Activated CD8-positive, alpha-beta memory T cell treated with anti-CD3 and anti-CD28 coated beads for 1 hour (primary cell): ENCODE data around the gene SGCD.

Experiments
- DNase-seq, 2 donors: peaks; one replicate each; pipeline ENCODE4 v3.0.0-alpha.2; 2020; ENCODE audit warnings: low read depth in 1 of 2; ENCODE audit errors: extremely low read depth in 1 of 2

Gene SGCD

DNA sequence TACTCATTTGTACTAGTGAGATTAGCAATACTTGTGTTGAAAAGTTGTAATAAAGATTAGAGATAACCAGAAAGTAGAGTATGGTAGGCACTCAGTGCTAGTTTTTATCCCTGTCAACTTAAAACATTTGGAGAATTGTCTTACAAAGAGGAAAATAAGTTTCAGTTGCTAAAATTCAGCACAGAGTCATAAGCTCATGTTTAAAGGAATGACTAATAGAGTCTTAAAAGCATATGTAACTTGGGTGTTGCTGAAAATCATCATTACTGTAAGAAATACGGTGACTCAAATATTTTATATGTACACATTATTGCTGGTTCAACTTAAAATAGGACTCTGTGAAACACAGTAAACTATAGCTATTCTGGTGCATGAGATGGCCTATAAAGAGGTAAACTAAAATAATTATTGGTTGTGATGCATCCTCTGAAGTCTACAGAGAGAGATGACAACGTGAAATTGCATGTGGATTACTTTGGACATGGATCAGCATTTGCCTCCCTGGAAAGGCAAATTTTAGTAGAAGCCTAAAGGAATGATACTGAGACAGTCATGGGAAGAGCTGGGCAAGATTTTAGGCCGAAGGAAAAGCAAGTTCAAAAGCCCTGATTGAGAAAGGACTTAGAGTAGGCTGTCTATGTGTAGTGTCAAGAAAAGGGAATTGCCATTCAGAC, 34.6 kb downstream of the SGCD start:
- DNase-seq, result no peak

DNA sequence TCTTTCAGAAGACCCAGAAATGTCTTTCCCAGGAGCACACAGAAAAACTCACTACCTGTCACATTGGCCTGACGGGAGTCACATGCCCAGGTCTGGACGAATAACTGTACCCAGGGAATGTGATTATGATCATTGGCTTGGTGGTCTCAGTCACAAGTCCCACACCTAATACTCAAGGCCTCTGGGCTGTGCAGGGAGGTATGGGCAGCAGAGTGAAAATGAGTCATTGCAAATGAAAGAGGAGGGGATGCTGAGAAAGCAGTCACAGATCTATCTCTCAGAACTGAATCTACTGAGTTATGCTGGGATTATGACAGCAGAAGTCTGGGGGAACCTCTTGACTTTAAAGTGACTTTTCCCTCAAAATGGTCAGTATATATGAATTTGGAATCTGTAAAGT, 36.9 kb downstream of the SGCD start:
- no peak for DNase-seq

DNA sequence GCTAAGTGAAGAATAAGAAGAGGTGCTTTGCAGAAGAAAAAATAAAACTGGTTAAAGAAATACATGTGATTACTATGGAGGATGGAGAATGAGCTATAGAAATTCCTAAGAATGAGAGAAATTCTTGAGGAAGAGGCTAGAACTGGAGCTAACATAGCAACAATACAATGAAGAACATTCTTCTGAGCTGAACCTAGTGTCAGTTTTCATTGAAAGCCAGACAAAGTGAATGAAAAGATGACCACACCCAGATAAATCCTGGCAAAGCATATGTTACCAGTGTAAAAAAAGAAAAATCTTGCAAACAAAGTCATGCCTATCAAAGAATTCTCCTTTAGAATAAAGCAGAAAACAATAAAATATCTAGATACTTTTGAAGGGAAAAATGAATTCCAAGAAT, 39.6 kb downstream of the SGCD start:
- no peak for DNase-seq

DNA sequence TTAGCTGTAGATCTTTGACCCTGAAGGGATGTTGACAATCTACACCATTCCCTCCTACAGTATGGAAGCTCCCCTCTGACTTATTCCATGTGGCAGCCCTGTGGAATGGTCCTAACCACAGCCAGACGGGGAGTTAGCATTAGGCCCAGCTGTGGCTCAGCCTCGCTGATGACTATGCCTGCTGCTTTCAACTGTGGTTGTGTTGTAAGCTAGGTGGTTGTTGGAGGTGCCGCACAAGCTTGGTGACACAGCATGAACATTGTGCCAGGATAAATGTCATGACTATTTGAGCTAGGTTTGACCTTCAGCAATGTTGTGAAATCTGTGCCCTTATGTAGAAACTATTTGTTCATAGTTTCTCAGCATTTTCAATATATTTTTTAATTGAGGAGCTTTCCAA, 40.6 kb downstream of the SGCD start:
- no peak for DNase-seq

DNA sequence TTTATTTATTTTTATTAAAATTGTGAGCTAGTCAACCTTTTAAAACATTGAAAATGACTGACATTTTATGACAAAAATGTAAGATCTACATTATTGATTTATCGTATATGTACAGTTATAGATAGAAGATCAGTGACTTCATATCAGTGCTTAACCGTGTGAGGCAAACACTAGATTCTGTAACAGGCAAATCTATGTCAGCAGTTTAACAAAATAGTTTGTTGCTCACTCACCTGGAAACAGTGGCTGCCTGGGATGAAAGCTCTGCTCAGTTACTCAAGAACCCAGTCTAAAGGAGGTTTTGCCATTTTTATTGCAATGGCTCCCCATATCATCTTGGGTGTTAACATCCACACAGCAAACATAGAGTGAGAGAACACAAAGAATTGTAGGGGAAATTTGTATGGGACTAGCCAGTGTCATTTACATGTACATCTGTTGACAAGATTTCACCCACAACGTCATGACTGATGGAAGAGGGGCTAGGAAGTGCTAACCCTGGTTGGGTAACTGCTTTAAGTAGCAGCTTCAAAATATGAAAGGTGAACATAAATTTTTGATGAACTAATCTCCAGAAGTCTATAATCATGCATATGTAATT, 49.0 kb downstream of the SGCD start:
- no peak for DNase-seq

DNA sequence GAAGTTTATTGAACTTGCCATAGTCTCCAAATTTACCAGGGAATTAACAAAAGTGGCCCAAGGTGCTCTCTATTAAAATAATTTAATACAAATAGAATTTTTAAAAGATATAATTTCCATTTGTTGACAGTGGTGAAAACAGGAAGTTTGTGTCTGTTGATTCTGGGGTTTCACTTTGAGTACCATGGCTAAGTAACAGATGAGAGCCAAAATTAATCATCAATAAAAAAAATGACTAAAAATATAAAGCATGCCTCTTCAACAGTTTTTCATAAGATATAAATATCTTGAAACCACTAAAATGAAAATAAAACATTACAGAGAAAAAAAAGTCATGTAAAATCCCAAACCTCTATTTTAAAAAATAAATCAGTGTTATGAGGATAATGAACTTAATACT, 49.8 kb downstream of the SGCD start:
- no peak for DNase-seq

DNA sequence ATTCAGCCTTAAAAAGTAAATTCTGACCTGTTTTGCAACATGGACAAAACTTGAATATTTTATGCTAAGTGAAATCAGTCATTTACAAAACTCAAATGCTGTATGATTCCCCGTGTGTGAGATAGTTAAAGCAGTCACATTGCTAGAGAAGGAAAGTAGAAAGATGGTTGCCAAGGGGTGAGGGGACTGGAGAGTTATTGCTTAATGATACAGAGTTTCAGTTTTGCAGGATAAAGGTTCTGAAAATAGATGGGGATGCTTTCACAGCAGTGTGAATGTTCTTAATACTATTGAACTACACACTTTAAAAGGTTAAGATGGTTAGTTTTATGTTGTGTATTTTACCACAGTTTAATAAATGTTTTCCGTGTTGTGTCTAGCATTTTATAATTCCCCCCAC, 51.2 kb downstream of the SGCD start:
- DNase-seq, result no peak

DNA sequence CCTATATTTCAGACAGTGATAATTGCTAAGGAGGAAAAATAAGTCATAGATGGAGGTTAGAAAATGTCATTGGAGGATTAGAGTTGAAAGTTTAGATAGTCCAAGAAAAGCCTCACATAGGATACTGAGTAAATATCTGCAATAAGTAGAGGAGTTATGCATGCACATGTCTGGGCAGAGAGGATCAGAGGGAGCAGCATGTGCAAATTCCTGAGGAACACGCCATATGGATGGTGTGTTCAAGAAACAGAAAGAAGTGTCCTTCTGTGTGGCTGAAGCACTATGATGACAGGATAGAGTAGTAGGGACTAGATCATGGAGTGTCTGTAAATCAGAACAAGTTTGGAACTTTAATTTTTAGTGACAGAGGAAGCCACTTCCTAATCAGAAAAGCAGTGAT, 52.2 kb downstream of the SGCD start:
- DNase-seq, result no peak

DNA sequence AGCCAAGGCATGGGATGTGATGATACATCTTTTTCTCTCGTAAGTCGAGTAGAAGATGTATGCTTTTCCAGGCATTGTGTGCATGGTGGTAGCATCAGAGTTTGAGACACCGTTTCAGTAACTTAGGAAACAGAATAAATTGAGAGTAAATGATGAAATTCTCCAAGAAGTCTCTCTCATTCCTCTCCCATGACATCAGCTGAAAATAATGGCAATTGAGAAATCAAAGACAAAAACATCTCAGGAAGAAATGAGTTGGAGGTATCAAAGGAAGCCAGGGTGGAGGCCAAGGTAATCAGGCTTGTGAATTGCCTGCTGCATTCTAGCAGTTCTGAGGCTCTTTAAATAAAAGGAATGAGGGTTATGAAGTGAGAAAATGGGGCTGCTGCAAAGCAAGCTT, 53.9 kb downstream of the SGCD start:
- no peak for DNase-seq

DNA sequence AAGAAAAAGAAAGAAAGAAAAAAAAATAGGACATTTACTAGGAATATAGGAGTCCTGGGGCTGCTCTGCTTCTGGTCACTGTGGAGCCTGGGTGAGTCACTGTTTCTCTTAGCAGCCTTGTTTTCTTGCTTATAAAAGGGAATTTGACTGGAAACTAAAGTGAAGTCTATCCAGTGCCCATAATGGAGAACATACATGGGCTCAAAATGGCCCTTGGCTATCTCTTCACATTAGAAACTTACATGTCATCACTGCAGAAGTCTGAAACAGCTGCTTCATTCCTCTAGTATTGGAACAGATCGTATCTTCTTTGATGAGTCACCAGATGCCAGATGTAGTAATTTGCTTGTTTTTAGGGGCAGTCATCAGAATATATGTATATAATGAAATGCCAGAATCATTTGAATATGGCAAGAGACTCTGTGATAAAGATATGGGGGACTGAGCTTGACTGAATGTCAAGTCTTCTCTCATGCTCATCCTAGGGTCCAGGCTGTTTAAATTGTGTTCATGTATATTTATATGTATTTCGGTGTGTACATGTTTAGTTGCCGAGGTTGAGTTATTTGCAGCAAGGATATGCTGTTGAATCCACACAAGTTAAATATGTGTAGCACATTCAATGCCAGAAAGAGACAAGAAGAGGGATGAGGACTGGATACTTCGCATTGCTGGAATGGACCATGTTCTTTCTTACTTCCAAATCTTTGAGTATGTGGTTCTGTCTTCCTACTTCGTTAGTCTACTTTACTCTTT, 56.7 kb downstream of the SGCD start:
- no peak for DNase-seq

DNA sequence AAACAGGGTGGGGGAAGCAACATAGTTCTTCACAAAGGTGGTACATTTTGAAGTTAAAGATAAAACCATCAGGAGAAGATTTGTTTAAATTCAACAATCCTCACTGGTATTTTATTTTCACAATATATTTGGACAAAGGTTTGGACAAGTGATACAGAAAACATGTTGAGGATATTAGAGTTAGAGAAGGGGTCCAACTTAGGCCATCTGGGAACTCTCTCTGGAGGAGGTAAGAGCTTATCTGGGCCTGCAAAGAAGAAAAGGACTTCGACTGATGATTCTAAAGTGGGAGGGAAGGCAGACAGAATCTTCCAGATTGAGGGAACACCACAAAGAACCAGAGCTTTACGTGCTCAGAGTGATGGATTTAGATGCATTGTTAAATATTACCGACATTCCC, 58.5 kb downstream of the SGCD start:
- DNase-seq, result no peak

DNA sequence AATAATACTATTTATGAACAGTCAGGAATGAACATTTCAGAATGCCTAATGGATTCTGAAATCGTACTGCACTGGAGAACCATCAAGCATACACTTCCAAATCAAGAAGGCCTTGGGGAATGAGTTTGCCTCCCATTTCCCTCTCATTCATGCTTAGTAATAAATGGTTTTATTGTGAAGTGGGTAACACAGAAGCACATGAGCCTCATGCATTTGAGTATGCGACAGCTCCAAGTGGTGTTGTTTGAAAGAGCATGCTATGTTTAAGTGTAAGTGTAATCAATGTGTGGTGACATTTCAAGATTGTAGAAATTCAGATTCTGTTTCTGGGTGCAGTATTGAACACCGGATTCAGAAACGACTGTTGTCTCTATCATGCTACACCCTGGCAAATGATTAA, 60.0 kb downstream of the SGCD start:
- DNase-seq, result no peak

DNA sequence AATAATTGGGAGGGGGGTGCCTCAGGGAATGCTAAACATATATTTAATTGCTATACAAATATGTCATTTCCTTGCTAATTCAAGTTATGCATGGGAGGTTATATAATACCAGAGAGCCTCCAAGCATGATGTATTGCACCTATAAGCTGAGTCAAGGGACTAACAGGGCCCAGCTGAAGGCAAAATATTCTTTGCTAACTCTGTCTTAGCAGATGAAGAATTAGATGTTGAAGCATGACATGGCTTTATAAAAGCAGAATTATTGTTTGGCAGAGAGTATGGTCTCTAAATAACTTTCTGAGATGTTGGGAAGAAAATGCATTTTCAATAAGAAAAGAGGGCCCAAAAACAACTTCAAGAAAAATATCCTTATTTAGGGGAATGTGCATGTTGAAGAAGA, 60.4 kb downstream of the SGCD start:
- DNase-seq, result no peak

DNA sequence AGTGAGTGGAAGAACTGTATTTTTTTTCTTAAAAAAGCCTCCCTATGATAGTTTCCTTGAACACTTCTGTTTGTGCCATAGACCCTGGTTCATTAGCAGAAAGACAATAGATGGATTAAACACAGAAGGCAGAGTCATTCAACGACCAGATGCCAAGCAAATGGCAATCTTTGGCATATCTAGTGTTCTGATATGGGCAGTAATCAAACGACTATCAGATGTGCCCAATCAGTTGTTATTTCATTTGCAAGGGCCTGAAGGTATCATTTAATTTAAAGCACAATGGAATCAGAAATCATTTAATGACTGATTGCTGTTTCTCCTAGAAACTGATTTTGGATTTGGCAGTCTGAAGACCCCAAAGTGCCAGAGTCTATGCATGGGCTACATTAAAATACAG, 61.3 kb downstream of the SGCD start:
- DNase-seq, result no peak

DNA sequence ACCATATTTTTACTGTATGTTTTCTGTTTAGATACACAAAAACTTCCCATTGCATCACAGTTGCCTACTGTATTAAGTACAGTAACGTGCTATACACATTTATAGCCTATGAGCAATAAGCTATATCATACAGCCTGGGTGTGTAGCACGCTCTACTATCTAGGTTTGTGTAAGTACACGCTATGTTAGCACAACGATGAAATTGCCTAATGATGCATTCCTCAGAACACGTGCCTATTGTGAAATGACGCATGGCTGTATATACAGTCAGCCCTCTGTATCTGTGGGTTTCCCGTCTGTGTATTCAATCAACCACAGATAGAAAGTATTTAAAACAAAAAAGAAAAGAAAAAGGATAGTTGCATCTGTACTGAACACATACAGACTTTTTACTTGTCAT, 64.2 kb downstream of the SGCD start:
- no peak for DNase-seq

DNA sequence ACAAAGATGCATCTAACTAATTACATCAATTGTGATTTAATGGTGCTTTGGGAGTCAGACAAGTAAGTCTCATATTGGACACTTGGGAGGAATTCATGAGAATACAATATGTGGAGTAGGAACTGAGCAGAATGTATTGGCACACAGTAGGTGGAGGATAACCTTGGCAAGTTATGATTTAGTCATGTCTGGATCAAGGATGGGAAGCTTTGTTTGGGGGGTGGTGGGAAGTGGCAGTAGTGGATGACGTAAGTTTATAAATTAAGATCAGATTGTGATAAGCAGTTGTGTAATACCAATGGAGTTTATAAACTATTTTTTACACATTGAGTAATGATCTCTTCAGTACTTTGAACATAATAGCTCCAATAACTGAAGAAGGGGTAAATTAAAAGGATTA, 67.0 kb downstream of the SGCD start:
- DNase-seq, result no peak

DNA sequence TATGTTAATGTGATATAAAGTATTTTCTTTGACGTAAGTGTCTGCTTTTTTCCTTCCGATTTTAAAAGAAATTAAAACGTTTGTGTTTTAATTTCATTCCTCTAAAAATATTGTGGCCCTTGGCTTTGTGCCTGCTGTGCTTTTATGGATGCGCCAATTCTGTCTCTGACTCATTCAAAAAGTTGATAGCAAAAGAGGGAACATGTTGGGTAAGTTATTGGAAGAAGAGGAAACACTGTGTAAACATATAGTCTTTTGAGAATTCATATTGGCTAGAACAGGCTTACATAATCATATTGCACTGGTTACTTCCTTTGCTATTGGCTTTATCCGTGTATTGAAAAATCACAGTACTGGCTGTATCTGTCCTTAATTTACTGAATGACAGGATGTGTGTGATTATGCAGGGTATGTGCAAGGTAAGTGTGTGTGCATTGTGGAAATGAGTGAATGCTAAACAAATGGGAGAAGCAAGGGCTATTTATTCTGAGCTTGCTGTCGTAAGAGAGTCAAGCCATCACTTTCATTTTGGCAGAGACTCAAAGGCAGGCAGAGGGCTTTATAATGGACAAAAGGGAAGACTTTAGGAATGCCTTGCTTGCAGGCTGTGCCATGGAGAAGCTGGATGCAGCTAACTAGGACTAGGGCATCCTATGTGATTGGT, 67.8 kb downstream of the SGCD start:
- no peak for DNase-seq

DNA sequence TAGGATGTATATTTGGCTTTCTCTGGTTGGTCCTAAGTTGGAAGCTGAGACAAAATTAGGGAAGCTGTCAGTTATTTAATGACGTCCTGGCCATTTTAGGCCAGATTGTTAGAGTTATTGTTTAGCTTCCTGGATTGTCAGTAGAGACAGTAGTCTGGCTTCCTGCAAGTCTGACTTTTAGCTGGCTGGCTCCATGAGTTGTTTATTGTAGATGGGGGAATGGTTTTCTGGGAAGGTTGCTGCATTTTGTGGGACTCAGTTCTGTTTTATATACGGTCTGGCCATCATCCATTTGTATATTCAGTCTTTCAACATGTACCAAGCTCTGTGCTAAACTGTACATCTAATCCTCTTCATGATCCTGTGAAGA, 68.3 kb downstream of the SGCD start:
- DNase-seq, result no peak

DNA sequence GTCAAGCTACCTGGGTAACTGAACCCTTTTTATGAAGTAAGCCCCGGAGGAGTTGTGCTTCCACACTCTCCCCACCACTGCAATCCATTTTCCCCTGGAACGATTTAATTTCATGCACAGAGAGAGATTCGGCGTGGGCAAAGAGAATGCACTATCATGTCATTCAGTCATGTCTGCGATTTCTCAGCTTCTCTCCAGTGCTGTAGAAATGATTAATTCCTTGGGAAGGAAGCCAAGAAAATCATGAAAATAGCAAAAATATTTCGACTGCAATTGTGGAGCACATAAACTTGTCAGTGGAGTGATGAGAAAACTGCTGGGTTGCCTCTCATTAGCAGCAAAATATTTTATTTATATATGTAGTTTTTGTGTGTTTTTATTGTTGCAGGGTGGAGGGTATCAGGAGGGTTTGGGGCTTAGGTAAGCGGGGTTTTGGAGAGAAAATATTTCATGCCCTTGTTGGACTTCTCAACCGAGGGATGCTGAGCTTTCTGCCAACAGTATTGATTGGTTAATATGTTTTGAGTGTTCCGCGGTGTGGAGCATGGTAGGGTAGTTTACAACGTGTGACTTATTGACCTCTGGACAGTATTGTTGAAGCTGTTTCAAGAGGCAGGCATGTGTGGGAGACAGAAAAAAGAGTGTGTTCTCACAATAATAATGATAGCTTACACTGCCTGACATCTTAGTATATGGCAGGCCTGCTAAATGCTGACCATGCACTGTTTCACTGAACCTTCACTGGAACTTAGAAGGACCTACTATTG, 69.3 kb downstream of the SGCD start:
- DNase-seq, result no peak

DNA sequence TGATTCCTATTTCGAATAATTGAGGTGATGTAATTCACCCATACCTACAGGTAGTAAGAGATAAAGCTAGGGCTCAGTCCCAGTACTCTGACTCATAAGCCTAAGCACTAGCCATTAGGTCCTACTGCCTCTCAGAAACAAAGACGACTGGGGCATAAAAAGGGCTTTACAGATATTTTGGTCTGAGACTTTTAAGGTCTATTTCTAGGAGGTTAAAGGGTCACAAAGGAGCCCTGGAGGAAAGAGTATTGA, 69.8 kb downstream of the SGCD start:
- no peak for DNase-seq

DNA sequence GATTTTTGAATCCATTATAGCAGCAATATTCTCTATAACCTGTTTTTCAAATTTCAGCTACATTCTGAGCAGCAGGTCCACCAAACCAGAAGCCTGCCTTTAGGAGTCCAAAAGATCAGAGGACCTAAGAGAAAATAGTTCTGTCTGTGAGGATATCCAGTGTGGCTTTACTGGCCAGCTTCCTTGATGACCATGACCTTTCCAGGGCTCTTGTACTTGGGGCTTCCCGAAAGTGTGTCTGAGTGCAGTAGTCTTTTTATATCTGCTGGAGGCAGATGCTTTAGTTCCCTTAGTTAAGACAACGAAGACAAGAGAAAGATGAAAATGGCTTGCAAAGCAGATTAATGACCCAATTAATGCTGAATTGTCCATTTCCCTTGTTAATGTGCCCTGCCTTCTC, 72.4 kb downstream of the SGCD start:
- no peak for DNase-seq
